ENCODE measurements around the gene MUC6. TPM values are rescaled to one million over a fixed set of nuclear protein-coding genes. Genes with fewer than 3 reads are reported as not detected.

Gene MUC6
- total RNA-seq, 5 donors from 2014 or later (not counting 1 experiment from before 2014, with no cell fraction given) = 0.09 to 0.30 (median 0.23) TPM; not detected in 2

GRCh38 chr11:1082346-1082727 is 45.8 kb upstream of the MUC6 start:
- H3K4me3 Mint-ChIP-seq = no peak overlapping the region
- no peak for DNase-seq
- H3K36me3 Mint-ChIP-seq = no peaks in the 10 kb centered on the region
- 94% methylated on average over 14 of the region's 14 CpGs for WGBS (ENCODE audit: insufficient coverage)
- no peaks in the 10 kb centered on the region for H3K4me1 Mint-ChIP-seq
- Histone ChIP-seq H3K4me1 (ENCODE audit: control insufficient read depth in 1 of 2, extremely low read depth in 1 of 2, insufficient read depth in 2 of 2, low read length in 2 of 2) (no peaks in the 10 kb centered on the region), H3K36me3 (ENCODE audit: control insufficient read depth in 2 of 2, extremely low read depth in 1 of 2, insufficient read depth in 1 of 2, low read length in 1 of 2) (no peaks in the 10 kb centered on the region), H3K9me3 (no peaks in the 10 kb centered on the region), H3K27me3 (replicated peaks in 1 of 2; ENCODE audit: control insufficient read depth in 2 of 2, extremely low read depth in 1 of 2, insufficient read depth in 2 of 2, low read length in 1 of 2) (peaks cover 0 to 7% of the 10 kb centered on the region in 2 experiments), H3K27ac (ENCODE audit: low read length) (no peak overlapping the region), H3K4me3 (ENCODE audit: control insufficient read depth in 1 of 2, extremely low read depth in 1 of 2, low read length in 1 of 2) (no peak overlapping the region)
- H3K9me3 Mint-ChIP-seq = no peaks in the 10 kb centered on the region
- CTCF ChIA-PET = no interaction called here
- no peak for ATAC-seq (replicated peaks in 1 of 4)
- H3K27me3 Mint-ChIP-seq = no peaks in the 10 kb centered on the region
- no peak overlapping the region for H3K27ac Mint-ChIP-seq
- POLR2A ChIA-PET = no interaction called here

DNA sequence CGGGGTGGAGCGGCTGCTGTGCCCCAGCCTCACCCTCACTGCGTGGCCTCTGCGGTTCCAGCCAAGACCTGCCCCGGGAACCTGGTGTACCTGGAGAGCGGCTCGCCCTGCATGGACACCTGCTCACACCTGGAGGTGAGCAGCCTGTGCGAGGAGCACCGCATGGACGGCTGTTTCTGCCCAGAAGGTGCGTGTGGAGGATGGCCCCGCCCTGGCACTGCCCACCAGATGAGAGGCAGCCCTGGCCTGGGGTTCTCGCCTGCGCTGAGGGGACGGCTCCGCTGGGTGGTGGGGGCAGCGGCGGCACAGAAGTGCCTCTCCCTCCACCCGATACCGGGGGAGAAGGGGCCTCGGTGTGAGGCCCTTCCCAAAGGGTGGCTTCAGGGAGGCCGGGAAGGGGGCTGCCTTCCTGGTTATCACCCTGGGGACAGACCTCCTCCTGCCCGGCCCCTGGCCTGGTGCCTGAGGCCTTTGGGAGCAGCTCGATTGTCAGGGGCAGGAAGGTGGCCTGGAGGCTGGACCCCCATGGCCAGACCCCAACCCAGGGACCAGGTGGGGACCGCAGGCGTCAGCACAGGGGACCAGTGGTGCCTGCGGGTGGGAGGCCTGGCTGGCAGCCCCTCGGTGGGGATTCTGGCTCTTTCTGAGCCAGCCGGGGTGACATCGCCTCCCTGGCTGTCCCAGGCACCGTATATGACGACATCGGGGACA is 45.2 kb upstream of the MUC6 start:
- Histone ChIP-seq H3K27me3 (replicated peaks in 1 of 2; ENCODE audit: control insufficient read depth in 2 of 2, extremely low read depth in 1 of 2, insufficient read depth in 2 of 2, low read length in 1 of 2) (peaks cover 0 to 7% of the 10 kb centered on the region in 2 experiments), H3K4me1 (ENCODE audit: control insufficient read depth in 1 of 2, extremely low read depth in 1 of 2, insufficient read depth in 2 of 2, low read length in 2 of 2) (no peaks in the 10 kb centered on the region), H3K36me3 (ENCODE audit: control insufficient read depth in 2 of 2, extremely low read depth in 1 of 2, insufficient read depth in 1 of 2, low read length in 1 of 2) (no peaks in the 10 kb centered on the region), H3K9me3 (no peaks in the 10 kb centered on the region), H3K27ac (ENCODE audit: low read length) (no peak overlapping the region), H3K4me3 (ENCODE audit: control insufficient read depth in 1 of 2, extremely low read depth in 1 of 2, low read length in 1 of 2) (no peak overlapping the region)
- no peak overlapping the region for H3K27ac Mint-ChIP-seq
- ChIA-PET CTCF (no interaction called here), POLR2A (no interaction called here)
- DNase-seq (no peak), ATAC-seq (replicated peaks in 1 of 4) (no peak)
- no peaks in the 10 kb centered on the region for H3K4me1 Mint-ChIP-seq
- H3K4me3 Mint-ChIP-seq = no peak overlapping the region
- H3K9me3 Mint-ChIP-seq = no peaks in the 10 kb centered on the region
- no peaks in the 10 kb centered on the region for H3K36me3 Mint-ChIP-seq
- H3K27me3 Mint-ChIP-seq = no peaks in the 10 kb centered on the region
- 85% methylated on average over 28 of the region's 33 CpGs for WGBS (ENCODE audit: insufficient coverage)

GRCh38 chr11:1078191-1078601 is 41.7 kb upstream of the MUC6 start:
- Mint-ChIP-seq H3K4me3 (no peak overlapping the region), H3K9me3 (no peaks in the 10 kb centered on the region), H3K36me3 (no peaks in the 10 kb centered on the region), H3K27ac (no peak overlapping the region), H3K4me1 (no peaks in the 10 kb centered on the region), H3K27me3 (peaks cover 0 to 5% of the 10 kb centered on the region in 2 donors)
- CTCF ChIA-PET = no interaction called here
- 92% methylated on average over 39 of the region's 39 CpGs for WGBS (ENCODE audit: insufficient coverage)
- Histone ChIP-seq H3K4me3 (ENCODE audit: control insufficient read depth in 1 of 2, extremely low read depth in 1 of 2, low read length in 1 of 2) (no peak overlapping the region), H3K27ac (ENCODE audit: low read length) (no peak overlapping the region), H3K4me1 (ENCODE audit: control insufficient read depth in 1 of 2, extremely low read depth in 1 of 2, insufficient read depth in 2 of 2, low read length in 2 of 2) (no peaks in the 10 kb centered on the region), H3K36me3 (ENCODE audit: control insufficient read depth in 2 of 2, extremely low read depth in 1 of 2, insufficient read depth in 1 of 2, low read length in 1 of 2) (no peaks in the 10 kb centered on the region), H3K9me3 (no peaks in the 10 kb centered on the region), H3K27me3 (replicated peaks in 1 of 2; ENCODE audit: control insufficient read depth in 2 of 2, extremely low read depth in 1 of 2, insufficient read depth in 2 of 2, low read length in 1 of 2) (peaks cover 0 to 24% of the 10 kb centered on the region in 2 experiments)
- POLR2A ChIA-PET = no interaction called here
- DNase-seq (no peak), ATAC-seq (replicated peaks in 1 of 4) (no peak)

DNA sequence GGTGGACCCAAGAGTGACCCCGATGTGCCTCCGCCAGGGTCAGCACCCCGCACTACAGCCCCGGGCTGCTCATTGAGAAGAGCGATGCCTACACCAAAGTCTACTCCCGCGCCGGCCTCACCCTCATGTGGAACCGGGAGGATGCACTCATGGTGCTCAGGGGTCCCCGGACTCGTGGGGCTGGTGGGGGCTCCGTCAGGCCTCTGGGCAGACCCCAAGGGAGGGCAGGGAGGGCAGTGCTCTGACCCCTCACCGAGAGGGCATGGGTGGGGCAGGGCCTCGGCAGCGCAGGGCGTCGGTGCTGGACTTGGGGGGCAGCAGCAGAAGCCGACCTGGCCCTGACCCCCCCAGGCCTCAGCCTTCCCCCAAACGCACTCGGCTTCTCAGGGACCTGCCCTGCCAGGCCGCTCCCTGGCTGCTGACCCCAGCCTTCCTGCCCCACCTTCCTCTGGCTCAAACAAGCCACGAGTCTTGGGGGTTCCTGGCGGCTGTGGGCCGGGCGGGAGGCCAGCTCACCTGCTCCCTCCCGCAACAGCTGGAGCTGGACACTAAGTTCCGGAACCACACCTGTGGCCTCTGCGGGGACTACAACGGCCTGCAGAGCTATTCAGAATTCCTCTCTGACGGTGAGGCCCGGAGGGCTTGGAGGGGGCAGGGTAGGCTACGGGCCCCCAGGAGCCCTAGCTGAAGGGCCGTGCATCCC is 41.0 kb upstream of the MUC6 start:
- ChIA-PET POLR2A (no interaction called here), CTCF (interaction anchor here in 1 of 2 donors (0.7 kb wide), 1 partner anchor 26 kb away, joined by 5 read pairs; no protein-coding TSS in a partner anchor)
- no peaks in the 10 kb centered on the region for H3K4me1 ChIP-seq (ENCODE audit: control insufficient read depth in 1 of 2, extremely low read depth in 1 of 2, insufficient read depth in 2 of 2, low read length in 2 of 2)
- ATAC-seq (replicated peaks in 1 of 4) (no peak), DNase-seq (no peak)
- no peak overlapping the region for H3K27ac ChIP-seq (ENCODE audit: low read length)
- H3K4me3 ChIP-seq (ENCODE audit: control insufficient read depth in 1 of 2, extremely low read depth in 1 of 2, low read length in 1 of 2) = no peak overlapping the region
- H3K27me3 ChIP-seq (replicated peaks in 1 of 2; ENCODE audit: control insufficient read depth in 2 of 2, extremely low read depth in 1 of 2, insufficient read depth in 2 of 2, low read length in 1 of 2) = peaks cover 0 to 27% of the 10 kb centered on the region in 2 experiments
- H3K9me3 ChIP-seq = no peaks in the 10 kb centered on the region
- WGBS (ENCODE audit: insufficient coverage) = 81% methylated on average over 28 of the region's 33 CpGs
- no peak overlapping the region for H3K27ac Mint-ChIP-seq
- no peaks in the 10 kb centered on the region for H3K4me1 Mint-ChIP-seq
- no peaks in the 10 kb centered on the region for H3K36me3 ChIP-seq (ENCODE audit: control insufficient read depth in 2 of 2, extremely low read depth in 1 of 2, insufficient read depth in 1 of 2, low read length in 1 of 2)
- no peaks in the 10 kb centered on the region for H3K9me3 Mint-ChIP-seq
- no peaks in the 10 kb centered on the region for H3K36me3 Mint-ChIP-seq
- H3K4me3 Mint-ChIP-seq = no peak overlapping the region
- H3K27me3 Mint-ChIP-seq = peaks cover 0 to 5% of the 10 kb centered on the region in 2 donors

DNA sequence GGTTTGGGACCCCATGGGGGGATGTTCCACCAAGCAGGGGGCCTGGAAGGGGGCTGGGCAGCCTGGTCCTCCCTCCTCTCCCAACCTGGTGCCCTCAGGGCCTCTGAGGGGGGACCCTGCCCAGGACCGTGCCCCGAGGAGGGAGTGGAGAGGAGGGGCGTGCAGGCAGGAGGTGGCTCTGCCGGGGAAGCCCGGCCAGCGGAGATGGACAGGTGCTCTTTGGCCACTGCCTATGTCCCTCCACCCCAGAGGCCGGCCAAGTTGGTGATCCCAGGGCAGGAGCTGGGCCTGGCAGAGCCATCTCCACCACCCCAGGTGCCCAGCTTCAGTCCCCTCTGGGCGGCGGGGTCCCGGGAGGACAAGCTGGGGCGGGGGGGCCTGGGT is 40.5 kb upstream of the MUC6 start:
- WGBS (ENCODE audit: insufficient coverage) = 89% methylated on average over 9 of the region's 11 CpGs
- Mint-ChIP-seq H3K9me3 (no peaks in the 10 kb centered on the region), H3K27me3 (peaks cover 0 to 5% of the 10 kb centered on the region in 2 donors), H3K4me3 (no peak overlapping the region), H3K4me1 (no peaks in the 10 kb centered on the region), H3K27ac (no peak overlapping the region), H3K36me3 (no peaks in the 10 kb centered on the region)
- CTCF ChIA-PET = interaction anchor here in 1 of 2 donors (0.7 kb wide), 1 partner anchor 25 kb away, joined by 5 read pairs; no protein-coding TSS in a partner anchor
- Histone ChIP-seq H3K27me3 (replicated peaks in 1 of 2; ENCODE audit: control insufficient read depth in 2 of 2, extremely low read depth in 1 of 2, insufficient read depth in 2 of 2, low read length in 1 of 2) (peaks cover 0 to 31% of the 10 kb centered on the region in 2 experiments), H3K4me1 (ENCODE audit: control insufficient read depth in 1 of 2, extremely low read depth in 1 of 2, insufficient read depth in 2 of 2, low read length in 2 of 2) (no peaks in the 10 kb centered on the region), H3K27ac (ENCODE audit: low read length) (no peak overlapping the region), H3K9me3 (no peaks in the 10 kb centered on the region), H3K4me3 (ENCODE audit: control insufficient read depth in 1 of 2, extremely low read depth in 1 of 2, low read length in 1 of 2) (no peak overlapping the region), H3K36me3 (ENCODE audit: control insufficient read depth in 2 of 2, extremely low read depth in 1 of 2, insufficient read depth in 1 of 2, low read length in 1 of 2) (no peaks in the 10 kb centered on the region)
- DNase-seq (no peak), ATAC-seq (replicated peaks in 1 of 4) (no peak)
- POLR2A ChIA-PET = no interaction called here

- Mint-ChIP-seq H3K27me3 (peaks cover 4 to 5% of the 10 kb centered on the region in 2 donors), H3K4me1 (no peaks in the 10 kb centered on the region), H3K27ac (no peak overlapping the region), H3K9me3 (no peaks in the 10 kb centered on the region), H3K4me3 (no peak overlapping the region), H3K36me3 (no peaks in the 10 kb centered on the region)
- no peak for DNase-seq
- WGBS (ENCODE audit: insufficient coverage) = 79% methylated on average over 7 of the region's 18 CpGs
- ATAC-seq (replicated peaks in 1 of 4) = no peak
- H3K9me3 ChIP-seq = no peaks in the 10 kb centered on the region
- H3K4me3 ChIP-seq (ENCODE audit: control insufficient read depth in 1 of 2, extremely low read depth in 1 of 2, low read length in 1 of 2) = no peak overlapping the region
- no peaks in the 10 kb centered on the region for H3K36me3 ChIP-seq (ENCODE audit: control insufficient read depth in 2 of 2, extremely low read depth in 1 of 2, insufficient read depth in 1 of 2, low read length in 1 of 2)
- H3K4me1 ChIP-seq (ENCODE audit: control insufficient read depth in 1 of 2, extremely low read depth in 1 of 2, insufficient read depth in 2 of 2, low read length in 2 of 2) = no peaks in the 10 kb centered on the region
- peaks cover 0 to 40% of the 10 kb centered on the region in 2 experiments for H3K27me3 ChIP-seq (replicated peaks in 1 of 2; ENCODE audit: control insufficient read depth in 2 of 2, extremely low read depth in 1 of 2, insufficient read depth in 2 of 2, low read length in 1 of 2)
- ChIA-PET CTCF (no interaction called here), POLR2A (no interaction called here)
- no peak overlapping the region for H3K27ac ChIP-seq (ENCODE audit: low read length)
Measured at GRCh38 chr11:1076061-1076665, 39.6 kb upstream of the MUC6 start.
